A673 (cell line): ENCODE results near the gene C17orf113. TPM values are rescaled to one million over a fixed set of nuclear protein-coding genes. Genes with fewer than 3 reads are reported as not detected.

Source experiments
- BruUV-seq: library from RNA; stranded (reverse); fragments of 400-500 nt; replicated peaks from 2 replicates; lab custom pipeline; 2021; lab: Mats Ljungman, UMichigan
- CTCF ChIA-PET: fragments of 300-600 bp; sonication (Branson Sonifier 250); formaldehyde crosslinking; loops from one replicate; lab custom pipeline; 2022; ENCODE audit warnings: antibody characterized with exemption; lab: Charles Lee
- POLR2A ChIA-PET: fragments of 300-600 bp; sonication (Branson Sonifier 250); formaldehyde crosslinking; loops from one replicate; lab custom pipeline; 2022; ENCODE audit warnings: antibody characterized with exemption; ENCODE audit not compliant: low non-redundant PET; lab: Charles Lee
- DNase-seq: peaks from one replicate; pipeline ENCODE4 v3.0.0-alpha.2; 2015; ENCODE audit warnings: low spot score
- H3K27ac ChIP-seq: fragments of 200-600 bp; sonication (generic); 2 replicates; pipeline ENCODE4 v1.5.1; 2016; ENCODE audit warnings: mixed run types, low read depth, mild to moderate bottlenecking, mixed read lengths, antibody characterized with exemption, low read length; ENCODE audit not compliant: poor library complexity, severe bottlenecking
- H3K27me3 ChIP-seq: fragments of 200-600 bp; sonication (generic); replicated peaks from 2 replicates; pipeline ENCODE4 v1.6.1; 2017; ENCODE audit warnings: mixed run types, low read depth, mild to moderate bottlenecking, mixed read lengths, antibody characterized with exemption, low read length; ENCODE audit not compliant: insufficient read depth, poor library complexity
- H3K36me3 ChIP-seq: fragments of 200-600 bp; sonication (generic); 2 replicates; pipeline ENCODE4 v1.6.1; 2016; ENCODE audit warnings: mixed run types, mild to moderate bottlenecking, mixed read lengths, antibody characterized with exemption, low read length; ENCODE audit not compliant: insufficient read depth, poor library complexity, severe bottlenecking
- H3K4me1 ChIP-seq: fragments of 200-600 bp; sonication (generic); 2 replicates; pipeline ENCODE4 v1.6.1; 2017; ENCODE audit warnings: mixed run types, mild to moderate bottlenecking, mixed read lengths, antibody characterized with exemption, low read length; ENCODE audit not compliant: insufficient read depth, poor library complexity, severe bottlenecking
- H3K4me3 ChIP-seq: fragments of 200-600 bp; sonication (generic); 2 replicates; pipeline ENCODE4 v1.5.1; 2016; ENCODE audit warnings: low read depth, mixed run types, mild to moderate bottlenecking, mixed read lengths, low read length; ENCODE audit not compliant: poor library complexity, severe bottlenecking
- H3K9me3 ChIP-seq: fragments of 200-600 bp; sonication (generic); 2 replicates; pipeline ENCODE4 v1.6.1; 2016; ENCODE audit warnings: mixed run types, low read depth, mild to moderate bottlenecking, mixed read lengths, antibody characterized with exemption, low read length; ENCODE audit not compliant: poor library complexity, severe bottlenecking
- EZH2 ChIP-seq: fragments of 200-600 bp; sonication (generic); IDR thresholded peaks from 2 replicates; pipeline ENCODE4 v1.6.1; 2017; ENCODE audit warnings: borderline replicate concordance, low read depth, mild to moderate bottlenecking, mixed read lengths, antibody characterized with exemption, low read length; ENCODE audit not compliant: poor library complexity, severe bottlenecking
- intact Hi-C: fragments of 100-400 bp; cut with micrococcal nuclease; formaldehyde crosslinking; loops from one replicate; pipeline ENCODE4 v1.10.0; 2022; ENCODE audit not compliant: unreplicated experiment
- total RNA-seq: library from RNA; stranded (reverse); gene quantifications from 2 replicates; pipeline ENCODE4 v1.2.3, GENCODE V29; 2021
- TF ChIP-seq, protein P1 (sequence below): fragments of 300-800, 200-600 bp; sonication (generic); conservative IDR thresholded peaks from 2 replicates; pipeline ENCODE4 v1.5.1; 2017; ENCODE audit warnings: low read depth, mild to moderate bottlenecking, antibody characterized with exemption, low read length, moderate library complexity, mixed read lengths

Gene C17orf113
- total RNA-seq, 1 experiment from 2014 or later: 0.41 TPM

- BruUV-seq: no TSS peak
- TF ChIP-seq EZH2: no peak
- TF ChIP-seq, protein P1, sequence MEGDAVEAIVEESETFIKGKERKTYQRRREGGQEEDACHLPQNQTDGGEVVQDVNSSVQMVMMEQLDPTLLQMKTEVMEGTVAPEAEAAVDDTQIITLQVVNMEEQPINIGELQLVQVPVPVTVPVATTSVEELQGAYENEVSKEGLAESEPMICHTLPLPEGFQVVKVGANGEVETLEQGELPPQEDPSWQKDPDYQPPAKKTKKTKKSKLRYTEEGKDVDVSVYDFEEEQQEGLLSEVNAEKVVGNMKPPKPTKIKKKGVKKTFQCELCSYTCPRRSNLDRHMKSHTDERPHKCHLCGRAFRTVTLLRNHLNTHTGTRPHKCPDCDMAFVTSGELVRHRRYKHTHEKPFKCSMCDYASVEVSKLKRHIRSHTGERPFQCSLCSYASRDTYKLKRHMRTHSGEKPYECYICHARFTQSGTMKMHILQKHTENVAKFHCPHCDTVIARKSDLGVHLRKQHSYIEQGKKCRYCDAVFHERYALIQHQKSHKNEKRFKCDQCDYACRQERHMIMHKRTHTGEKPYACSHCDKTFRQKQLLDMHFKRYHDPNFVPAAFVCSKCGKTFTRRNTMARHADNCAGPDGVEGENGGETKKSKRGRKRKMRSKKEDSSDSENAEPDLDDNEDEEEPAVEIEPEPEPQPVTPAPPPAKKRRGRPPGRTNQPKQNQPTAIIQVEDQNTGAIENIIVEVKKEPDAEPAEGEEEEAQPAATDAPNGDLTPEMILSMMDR: no peak
- H3K4me1 ChIP-seq: no peaks in the 10 kb centered on the region
- intact Hi-C loops: no loop called here
- no peaks in the 10 kb centered on the region for H3K36me3 ChIP-seq
- H3K4me3 ChIP-seq: peak overlapping the region; percentile 52
- CTCF ChIA-PET: no interaction called here
- no peaks in the 10 kb centered on the region for H3K9me3 ChIP-seq
- no peak overlapping the region for H3K27ac ChIP-seq
- H3K27me3 ChIP-seq: no peaks in the 10 kb centered on the region
- no peak for DNase-seq
- POLR2A ChIA-PET: interaction anchor here (0.6 kb wide), 1 partner anchor 191 kb away, joined by 3 read pairs; no protein-coding TSS in a partner anchor
Measured at GRCh38 chr17:42049834-42050392, 488 bp downstream of the C17orf113 start.

- H3K4me3 ChIP-seq: no peak overlapping the region
- no peaks in the 10 kb centered on the region for H3K36me3 ChIP-seq
- H3K4me1 ChIP-seq: no peaks in the 10 kb centered on the region
- DNase-seq: no peak
- ChIA-PET POLR2A (no interaction called here), CTCF (no interaction called here)
- H3K27ac ChIP-seq: no peak overlapping the region
- intact Hi-C loops: no loop called here
- TF ChIP-seq, protein P1: no peak
- no peak for TF ChIP-seq EZH2
- BruUV-seq: no TSS peak
- no peaks in the 10 kb centered on the region for H3K27me3 ChIP-seq
- H3K9me3 ChIP-seq: no peaks in the 10 kb centered on the region
Measured at GRCh38 chr17:42047343-42047742, 3.1 kb downstream of the C17orf113 start.

- POLR2A ChIA-PET: no interaction called here
- CTCF ChIA-PET: no interaction called here
- no peak overlapping the region for H3K27ac ChIP-seq
Measured at GRCh38 chr17:42045719-42046118, 4.7 kb downstream of the C17orf113 start.

More at GRCh38 chr17:42045719-42046118, 4.7 kb downstream of the C17orf113 start:
- TF ChIP-seq EZH2: no peak
- TF ChIP-seq, protein P1: no peak
- intact Hi-C loops: no loop called here
- no peak for DNase-seq
- Histone ChIP-seq H3K4me3 (no peak overlapping the region), H3K27me3 (no peaks in the 10 kb centered on the region), H3K9me3 (no peaks in the 10 kb centered on the region), H3K4me1 (no peaks in the 10 kb centered on the region), H3K36me3 (no peaks in the 10 kb centered on the region)
- BruUV-seq: no TSS peak
